Stomach (tissue), 9 donors: Measurements from ENCODE around the gene COMTD1. TPM values are rescaled to one million over a fixed set of nuclear protein-coding genes. Genes with fewer than 3 reads are reported as not detected.
A peak's percentile ranks its signal among the peaks of the same experiment; 100 is the strongest.

Experiments used
- DNase-seq, 2 donors: peaks; one replicate each; pipeline versions ENCODE4 v3.0.0 to v3.0.0-alpha.2; 2013 to 2019
- H3K27ac ChIP-seq, 5 donors: fragments of 200-600 bp in 4 of 5; sonication (generic) in 4 of 5; one replicate each; pipeline ENCODE4 v1.5.1; 2013 to 2019; ENCODE audit warnings: mild to moderate bottlenecking in 1 of 5, moderate library complexity in 1 of 5
- H3K27me3 ChIP-seq, 3 donors: fragments of 200-600 bp; sonication (generic); one replicate each; pipeline ENCODE4 v1.5.1; 2017 to 2019; ENCODE audit warnings: mixed run types in 1 of 3
- H3K36me3 ChIP-seq, 4 donors: fragments of 200-600 bp; sonication (generic); 1 replicate in 3 of 4; 2 replicates in 1 of 4; pipeline ENCODE4 v1.5.1; 2016 to 2019
- H3K4me1 ChIP-seq, 4 donors: fragments of 200-600 bp; sonication (generic); one replicate each; pipeline ENCODE4 v1.5.1; 2016 to 2019
- H3K4me3 ChIP-seq, 4 donors: fragments of 200-600 bp; sonication (generic) in 3 of 4; one replicate each; pipeline ENCODE4 v1.5.1; 2016 to 2019; ENCODE audit warnings: mild to moderate bottlenecking in 1 of 4
- H3K9me3 ChIP-seq, 4 donors: fragments of 200-600 bp; sonication (generic); one replicate each; pipeline ENCODE4 v1.5.1; 2016 to 2019
- EP300 ChIP-seq: sonication (generic); formaldehyde crosslinking; IDR thresholded peaks from one replicate; pipeline ENCODE4 v1.6.1; 2017; ENCODE audit warnings: antibody characterized with exemption
- POLR2A ChIP-seq, 4 donors: fragments of 450-650 bp; IDR thresholded peaks; one replicate each; pipeline ENCODE4 v1.6.1; 2016; ENCODE audit warnings: antibody characterized with exemption in 4 of 4, control low read depth in 2 of 4, mild to moderate bottlenecking in 1 of 4, moderate library complexity in 1 of 4
- POLR2AphosphoS5 ChIP-seq, 3 donors: sonication (generic); formaldehyde crosslinking; IDR thresholded peaks; one replicate each; pipeline ENCODE4 v1.6.1; 2016; ENCODE audit warnings: antibody characterized with exemption in 3 of 3
- WGBS, 5 donors: extraction: QIAGEN DNeasy Blood & Tissue Kit in 3 of 5; methylation state at CpG; one replicate each; pipeline versions ENCODE4 v1.1.5 to v1.1.7; 2013 to 2018; 5-methylcytosine and 5-hydroxymethylcytosine counted together
- intact Hi-C: fragments of 100-400 bp; cut with DNase I; formaldehyde crosslinking; loops from one replicate; pipeline ENCODE4 v1.15.1; 2023; ENCODE audit warnings: low total_unique reads
- polyA plus RNA-seq, 3 donors: library from polyadenylated mRNA; stranded (reverse); fragments of 200-250 nt; gene quantifications; one replicate each; pipeline ENCODE4 v1.2.3, GENCODE V29; 2013
- total RNA-seq, 5 donors: library from RNA; depleted of rRNA; stranded (reverse); fragments of >200 nt; gene quantifications; one replicate each; pipeline versions ENCODE4 v1.1.0 to v1.2.3, GENCODE V29; 2014 to 2016
- TF ChIP-seq, protein P1 (sequence below), 7 experiments: fragments of 450-650 bp in 4 of 7; fragments of 200-600 bp in 3 of 7; sonication (generic) in 3 of 7; IDR thresholded peaks; one replicate each; pipeline ENCODE4 v1.5.1; 2016 to 2019; ENCODE audit warnings: antibody characterized with exemption in 7 of 7, control low read depth in 2 of 7, mild to moderate bottlenecking in 1 of 7
- donor health status: healthy with polysubstance abuse.
- donor health status: Bipolar disorder and iron deficiency.
- donor health status: healthy.

Gene COMTD1
- total and polyA plus RNA-seq, 8 donors = 15.4 to 446 (median 119) TPM

DNA sequence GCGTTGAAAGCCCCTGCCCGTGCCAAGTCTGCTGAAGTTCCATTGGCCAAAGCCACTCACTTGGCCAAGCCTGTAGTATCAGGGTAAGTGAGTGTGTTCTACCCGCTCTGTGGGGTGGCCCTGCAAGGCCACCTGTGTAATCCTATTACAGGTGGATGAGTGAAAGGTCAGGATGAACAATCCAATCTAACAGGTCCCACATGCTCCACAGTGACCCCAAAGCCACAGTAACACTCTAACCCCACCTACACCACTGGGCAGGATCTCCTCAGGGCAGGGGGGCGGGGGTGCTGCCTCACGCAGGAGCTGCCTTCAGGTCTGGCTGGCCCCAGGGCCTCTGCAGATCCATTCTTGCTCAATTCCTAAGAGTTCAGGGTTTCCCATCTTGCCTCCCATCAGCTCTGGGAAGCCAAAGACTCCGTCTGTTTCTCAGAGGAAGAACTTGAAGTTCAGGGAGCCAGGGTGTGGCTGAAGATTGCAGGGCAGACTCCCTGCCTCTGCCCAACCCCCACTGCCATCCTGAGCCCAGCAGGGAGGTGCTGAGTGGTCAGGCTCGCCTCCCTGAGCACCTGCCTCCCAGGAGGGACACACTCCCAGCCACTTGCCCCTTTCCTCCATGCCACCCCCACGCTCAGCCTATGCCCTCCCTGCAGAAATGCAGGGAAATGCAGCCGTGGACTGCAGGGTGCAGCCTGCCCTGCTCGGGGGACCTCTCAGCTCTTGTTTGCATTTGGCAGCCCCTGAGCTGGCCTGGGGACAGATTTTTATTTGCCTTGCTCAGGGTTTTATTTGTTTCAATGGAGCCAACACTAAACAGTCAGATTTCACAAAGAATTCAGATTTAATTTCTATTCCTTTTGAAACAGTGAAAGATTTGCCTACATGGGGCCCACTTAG lies 9.8 kb upstream of the COMTD1 start:
- Histone ChIP-seq H3K9me3 (no peaks in the 10 kb centered on the region), H3K27ac (peak overlapping the region in 1 of 5 donors; percentile 53), H3K36me3 (no peaks in the 10 kb centered on the region), H3K27me3 (no peaks in the 10 kb centered on the region), H3K4me1 (peaks cover 7 to 21% (median 17%) of the 10 kb centered on the region in 4 donors), H3K4me3 (no peak overlapping the region)
- TF ChIP-seq, protein P1, sequence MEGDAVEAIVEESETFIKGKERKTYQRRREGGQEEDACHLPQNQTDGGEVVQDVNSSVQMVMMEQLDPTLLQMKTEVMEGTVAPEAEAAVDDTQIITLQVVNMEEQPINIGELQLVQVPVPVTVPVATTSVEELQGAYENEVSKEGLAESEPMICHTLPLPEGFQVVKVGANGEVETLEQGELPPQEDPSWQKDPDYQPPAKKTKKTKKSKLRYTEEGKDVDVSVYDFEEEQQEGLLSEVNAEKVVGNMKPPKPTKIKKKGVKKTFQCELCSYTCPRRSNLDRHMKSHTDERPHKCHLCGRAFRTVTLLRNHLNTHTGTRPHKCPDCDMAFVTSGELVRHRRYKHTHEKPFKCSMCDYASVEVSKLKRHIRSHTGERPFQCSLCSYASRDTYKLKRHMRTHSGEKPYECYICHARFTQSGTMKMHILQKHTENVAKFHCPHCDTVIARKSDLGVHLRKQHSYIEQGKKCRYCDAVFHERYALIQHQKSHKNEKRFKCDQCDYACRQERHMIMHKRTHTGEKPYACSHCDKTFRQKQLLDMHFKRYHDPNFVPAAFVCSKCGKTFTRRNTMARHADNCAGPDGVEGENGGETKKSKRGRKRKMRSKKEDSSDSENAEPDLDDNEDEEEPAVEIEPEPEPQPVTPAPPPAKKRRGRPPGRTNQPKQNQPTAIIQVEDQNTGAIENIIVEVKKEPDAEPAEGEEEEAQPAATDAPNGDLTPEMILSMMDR (IDR thresholded peaks at IDR 0.05) = no peak
- TF ChIP-seq EP300 = no peak
- TF ChIP-seq POLR2AphosphoS5 (IDR thresholded peaks at IDR 0.05) = no peak
- TF ChIP-seq POLR2A (IDR thresholded peaks at IDR 0.05) = no peak
- intact Hi-C loops = no loop called here
- 52 to 72% (median 60%) methylated on average over 10 of the region's 10 CpGs for WGBS, 5 donors
- DNase-seq = peak in 1 of 2 donors; percentile 69

DNA sequence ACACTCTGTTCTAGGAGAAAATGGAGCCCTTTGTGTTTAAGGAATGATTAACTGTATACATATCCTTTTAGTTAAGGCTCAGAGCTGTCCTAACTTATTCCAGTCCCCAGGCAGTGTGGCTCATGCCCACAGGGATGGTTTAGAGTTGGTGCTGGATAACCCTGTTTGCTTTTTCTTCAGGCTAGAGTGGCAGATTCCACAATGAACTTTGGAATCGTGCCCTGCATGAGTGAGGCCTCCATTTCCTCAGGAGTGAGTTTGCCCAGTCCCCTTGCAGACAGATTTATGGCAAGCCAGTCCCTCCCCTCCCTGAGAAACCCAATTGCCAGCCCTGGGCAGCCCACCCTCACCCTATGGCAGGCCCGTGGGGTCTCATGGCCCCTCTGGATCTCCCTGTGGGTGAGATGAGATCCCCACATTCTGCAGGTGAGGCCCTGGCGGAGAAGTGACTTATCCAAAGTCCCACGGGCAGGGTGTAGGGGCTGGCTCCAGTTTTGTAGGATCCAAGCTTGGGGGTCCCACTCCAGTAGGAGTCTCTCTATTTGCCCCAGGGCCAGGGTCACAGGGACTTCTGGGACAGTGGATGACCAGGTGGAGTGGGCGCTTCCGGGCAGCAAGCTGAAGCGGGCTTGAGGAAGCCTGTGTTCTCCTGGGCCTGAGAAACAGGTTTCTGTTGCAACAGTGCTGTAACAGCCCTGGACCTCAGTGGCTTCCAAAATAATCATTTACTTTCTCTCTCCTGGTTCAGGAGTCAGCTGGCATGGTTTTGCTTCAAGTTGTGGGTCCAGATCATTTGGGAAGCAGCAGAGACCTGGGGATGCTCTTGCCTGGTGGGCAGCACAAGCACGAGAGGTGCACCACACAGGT lies 9.0 kb upstream of the COMTD1 start:
- Histone ChIP-seq H3K36me3 (no peaks in the 10 kb centered on the region), H3K4me1 (peaks cover 7 to 21% (median 17%) of the 10 kb centered on the region in 4 donors), H3K27me3 (no peaks in the 10 kb centered on the region), H3K4me3 (no peak overlapping the region), H3K9me3 (no peaks in the 10 kb centered on the region), H3K27ac (peak overlapping the region in 1 of 5 donors; percentile 53)
- 74 to 83% (median 75%) methylated on average over 5 to 8 of the region's 8 CpGs for WGBS, 5 donors
- intact Hi-C loops = no loop called here
- no peak for DNase-seq
- TF ChIP-seq, protein P1 (IDR thresholded peaks at IDR 0.05) = no peak
- TF ChIP-seq POLR2A (IDR thresholded peaks at IDR 0.05) = no peak
- TF ChIP-seq EP300 = no peak
- no peak for TF ChIP-seq POLR2AphosphoS5 (IDR thresholded peaks at IDR 0.05)

DNA sequence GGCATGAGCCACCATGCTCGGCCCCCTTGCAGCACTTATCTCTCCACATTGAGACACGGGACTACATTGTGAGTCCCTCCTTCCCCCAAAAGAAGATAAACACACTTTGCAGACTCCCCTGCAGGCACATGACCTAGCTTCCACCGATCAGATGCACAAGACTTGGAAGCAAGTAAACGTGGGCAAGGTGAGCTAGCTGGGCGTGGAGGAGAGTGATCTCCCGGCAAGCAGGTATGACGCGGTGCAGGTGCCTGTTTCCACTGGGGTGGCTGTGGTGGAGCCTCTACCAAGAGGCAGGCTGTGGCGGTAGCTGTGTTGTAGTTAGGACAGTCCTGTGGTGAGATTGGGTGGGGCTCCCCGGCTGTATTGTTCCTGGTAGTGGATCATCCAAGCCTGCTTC lies 7.7 kb upstream of the COMTD1 start:
- Histone ChIP-seq H3K4me3 (no peak overlapping the region), H3K4me1 (peaks cover 7 to 21% (median 17%) of the 10 kb centered on the region in 4 donors), H3K27ac (no peak overlapping the region), H3K9me3 (no peaks in the 10 kb centered on the region), H3K36me3 (no peaks in the 10 kb centered on the region), H3K27me3 (no peaks in the 10 kb centered on the region)
- WGBS, 5 donors = 69 to 85% (median 78%) methylated on average over 10 of the region's 10 CpGs
- TF ChIP-seq POLR2AphosphoS5 (IDR thresholded peaks at IDR 0.05) (no peak), EP300 (no peak), POLR2A (IDR thresholded peaks at IDR 0.05) (no peak)
- TF ChIP-seq, protein P1 (IDR thresholded peaks at IDR 0.05) = no peak
- no peak for DNase-seq
- intact Hi-C loops = no loop called here

DNA sequence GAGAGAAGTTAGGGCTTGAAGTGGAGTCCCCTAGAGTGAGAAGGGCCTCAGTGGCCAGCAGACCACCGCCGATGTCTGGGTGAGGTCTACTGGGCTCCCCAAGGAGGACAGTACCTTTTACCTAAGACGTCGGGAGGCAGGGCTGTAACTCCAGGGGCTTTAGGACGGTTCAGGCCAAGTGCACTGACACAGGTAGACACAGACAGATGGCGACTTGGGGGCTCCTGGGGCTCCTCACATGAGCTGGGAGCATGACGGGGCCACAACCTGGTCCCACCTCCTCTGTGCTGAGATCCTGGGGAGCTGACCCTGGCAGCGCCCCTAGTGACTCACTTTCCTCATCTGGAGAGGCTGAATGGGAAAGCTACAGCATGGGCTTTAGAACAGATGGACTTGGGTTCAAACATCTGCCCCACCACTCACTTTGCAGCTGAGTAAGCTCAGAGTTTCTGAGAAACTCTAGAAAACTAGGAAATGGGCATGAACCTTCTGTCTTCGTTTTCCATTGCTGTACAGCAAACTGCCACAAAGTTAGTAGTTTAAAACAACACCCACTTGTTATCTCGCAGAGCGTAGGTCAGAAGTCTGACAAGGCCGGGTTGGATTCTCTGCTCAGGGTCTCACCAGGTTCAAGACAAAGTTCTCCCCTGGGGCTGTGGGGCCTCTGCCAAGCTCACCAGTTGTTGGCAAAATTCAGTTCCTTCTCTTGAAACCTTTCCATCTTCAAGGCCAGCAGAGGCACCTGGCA lies 4.7 kb upstream of the COMTD1 start:
- no peaks in the 10 kb centered on the region for H3K9me3 ChIP-seq
- no peak for DNase-seq
- H3K4me1 ChIP-seq = peaks cover 6 to 15% (median 11%) of the 10 kb centered on the region in 4 donors
- H3K36me3 ChIP-seq = no peaks in the 10 kb centered on the region
- 81 to 90% (median 83%) methylated on average over 11 to 12 of the region's 12 CpGs for WGBS, 5 donors
- no peak overlapping the region for H3K4me3 ChIP-seq
- H3K27me3 ChIP-seq = no peaks in the 10 kb centered on the region
- H3K27ac ChIP-seq = no peak overlapping the region
- TF ChIP-seq POLR2AphosphoS5 (IDR thresholded peaks at IDR 0.05) (no peak), EP300 (no peak), POLR2A (IDR thresholded peaks at IDR 0.05) (no peak)
- TF ChIP-seq, protein P1 (IDR thresholded peaks at IDR 0.05) = no peak
- intact Hi-C loops = no loop called here
